WI38 (cell line): ENCODE results near the gene GPX1.
"Not testable (repeated sequence)": the region's sequence is repeated elsewhere in the genome, so short reads cannot be mapped to it uniquely, and the experiment has no call there.

Source experiments
- H3K4me3 ChIP-seq: 2 replicates; pipeline ENCODE4 v1.5.1; 2011; ENCODE audit warnings: low read depth, mild to moderate bottlenecking, control low read depth, low read length
- TF ChIP-seq, protein P1 (sequence below): IDR thresholded peaks from 2 replicates; pipeline ENCODE4 v1.5.1; 2012; ENCODE audit warnings: low read depth, mild to moderate bottlenecking, control low read depth, low read length

GPX1 gene

DNA sequence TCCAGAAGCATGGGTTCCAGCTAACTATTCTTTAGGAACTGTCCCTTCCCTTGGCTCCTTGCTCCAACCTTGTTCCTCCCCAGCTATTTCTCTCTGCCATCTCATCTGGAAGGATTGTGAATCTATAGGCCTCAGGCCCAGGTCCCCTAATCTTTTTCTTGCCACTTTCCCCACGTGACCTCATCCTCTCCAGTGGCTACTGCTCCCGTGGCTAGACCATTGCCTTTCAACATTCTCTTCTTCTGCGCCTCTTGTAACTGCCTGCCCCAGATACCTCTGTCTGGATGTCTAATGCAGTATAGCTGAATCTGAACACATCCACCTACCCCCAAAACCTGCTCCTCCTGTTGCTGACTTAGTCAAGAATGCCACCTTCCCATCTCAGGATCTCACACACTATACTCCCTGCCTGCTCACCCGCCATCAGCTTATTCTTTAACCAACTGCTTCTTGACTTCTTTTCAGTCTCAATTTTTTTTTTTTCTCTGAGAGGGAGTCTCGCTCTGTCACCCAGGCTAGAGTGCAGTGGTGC, 5.2 kb downstream of the GPX1 start:
- H3K4me3 ChIP-seq, result no peak overlapping the region
- TF ChIP-seq, protein P1, sequence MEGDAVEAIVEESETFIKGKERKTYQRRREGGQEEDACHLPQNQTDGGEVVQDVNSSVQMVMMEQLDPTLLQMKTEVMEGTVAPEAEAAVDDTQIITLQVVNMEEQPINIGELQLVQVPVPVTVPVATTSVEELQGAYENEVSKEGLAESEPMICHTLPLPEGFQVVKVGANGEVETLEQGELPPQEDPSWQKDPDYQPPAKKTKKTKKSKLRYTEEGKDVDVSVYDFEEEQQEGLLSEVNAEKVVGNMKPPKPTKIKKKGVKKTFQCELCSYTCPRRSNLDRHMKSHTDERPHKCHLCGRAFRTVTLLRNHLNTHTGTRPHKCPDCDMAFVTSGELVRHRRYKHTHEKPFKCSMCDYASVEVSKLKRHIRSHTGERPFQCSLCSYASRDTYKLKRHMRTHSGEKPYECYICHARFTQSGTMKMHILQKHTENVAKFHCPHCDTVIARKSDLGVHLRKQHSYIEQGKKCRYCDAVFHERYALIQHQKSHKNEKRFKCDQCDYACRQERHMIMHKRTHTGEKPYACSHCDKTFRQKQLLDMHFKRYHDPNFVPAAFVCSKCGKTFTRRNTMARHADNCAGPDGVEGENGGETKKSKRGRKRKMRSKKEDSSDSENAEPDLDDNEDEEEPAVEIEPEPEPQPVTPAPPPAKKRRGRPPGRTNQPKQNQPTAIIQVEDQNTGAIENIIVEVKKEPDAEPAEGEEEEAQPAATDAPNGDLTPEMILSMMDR, result no peak

DNA sequence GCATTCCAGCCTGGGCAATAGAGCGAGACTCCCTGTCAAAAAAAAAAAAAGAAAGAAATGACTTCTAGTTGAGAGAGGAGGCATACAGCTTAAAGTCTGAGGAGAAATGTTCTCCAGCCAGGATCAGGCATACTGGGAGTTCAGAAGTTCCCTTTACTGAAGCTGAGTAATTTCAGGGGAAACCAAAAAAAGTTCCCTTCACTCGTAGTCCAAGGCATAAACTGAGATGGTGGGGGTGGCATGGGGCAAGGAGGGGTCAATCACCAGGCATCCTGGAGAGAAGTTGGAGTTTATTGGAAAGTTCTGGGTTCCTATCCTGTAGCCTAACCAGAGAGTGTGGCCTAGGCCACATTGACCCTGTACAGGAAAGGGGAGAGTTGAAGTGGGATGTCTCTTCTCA, 5.9 kb downstream of the GPX1 start:
- TF ChIP-seq, protein P1, result no peak
- H3K4me3 ChIP-seq, result no peak overlapping the region

DNA sequence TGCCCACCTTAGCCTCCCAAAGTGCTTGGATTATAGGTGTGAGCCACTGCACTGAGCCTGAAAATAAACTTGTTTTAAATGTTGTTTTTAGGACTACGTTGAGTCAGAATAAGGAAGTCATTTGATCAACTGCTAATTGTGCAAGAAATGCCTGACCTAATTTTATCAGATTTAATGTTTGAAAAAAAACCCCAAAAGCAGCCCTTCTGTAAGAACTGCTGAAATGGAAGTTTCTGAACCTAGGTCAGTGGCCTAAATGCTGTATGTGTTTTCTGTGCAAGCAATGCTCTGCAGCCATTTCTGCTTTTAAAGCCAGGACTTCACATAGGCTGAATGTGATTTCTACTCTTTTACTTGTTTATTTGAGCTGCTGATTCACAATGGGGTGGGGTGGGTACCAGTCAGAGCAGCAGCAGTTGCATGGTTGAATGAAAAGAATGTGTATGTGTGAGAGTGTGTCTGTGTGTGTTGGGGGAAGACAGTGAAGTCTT, 6.6 kb downstream of the GPX1 start:
- TF ChIP-seq, protein P1, result no peak
- no peak overlapping the region for H3K4me3 ChIP-seq

DNA sequence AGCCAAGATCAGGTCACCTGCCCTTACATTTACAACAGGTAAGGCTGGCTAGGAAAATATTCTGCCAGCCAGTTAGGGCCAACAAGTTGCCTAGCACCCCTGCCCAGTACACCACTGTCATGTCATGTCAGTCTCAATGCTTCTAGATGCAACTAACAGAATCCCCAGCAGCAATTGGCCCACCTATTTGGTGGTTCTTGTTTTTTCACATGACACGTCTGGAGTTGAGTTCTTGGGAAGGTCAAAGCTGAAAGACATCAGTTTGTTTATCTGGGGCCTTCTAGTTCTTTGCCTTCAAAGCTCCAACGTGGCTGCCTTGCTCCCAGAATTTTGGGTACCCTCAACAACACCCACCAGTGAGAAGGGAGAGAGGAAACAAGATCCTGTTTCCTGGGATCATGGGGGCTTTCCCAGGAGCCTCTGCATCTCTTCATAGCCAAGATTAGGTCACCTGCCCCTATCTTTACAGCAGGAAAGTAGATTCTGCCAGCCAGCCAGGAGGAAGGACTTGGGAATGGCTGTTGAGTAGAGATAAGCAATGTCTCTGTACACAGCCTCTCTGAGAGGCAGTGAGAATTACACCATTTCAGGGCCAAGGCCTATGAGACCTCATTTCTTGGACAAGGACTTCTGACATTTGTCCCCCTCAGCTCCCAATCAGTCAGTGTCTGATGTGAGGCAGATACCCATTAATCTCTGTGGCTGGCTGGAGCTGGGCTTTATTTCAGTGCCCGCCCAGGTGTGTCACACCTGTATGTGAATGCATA, 8.6 kb downstream of the GPX1 start:
- H3K4me3 ChIP-seq, result no peak overlapping the region

DNA sequence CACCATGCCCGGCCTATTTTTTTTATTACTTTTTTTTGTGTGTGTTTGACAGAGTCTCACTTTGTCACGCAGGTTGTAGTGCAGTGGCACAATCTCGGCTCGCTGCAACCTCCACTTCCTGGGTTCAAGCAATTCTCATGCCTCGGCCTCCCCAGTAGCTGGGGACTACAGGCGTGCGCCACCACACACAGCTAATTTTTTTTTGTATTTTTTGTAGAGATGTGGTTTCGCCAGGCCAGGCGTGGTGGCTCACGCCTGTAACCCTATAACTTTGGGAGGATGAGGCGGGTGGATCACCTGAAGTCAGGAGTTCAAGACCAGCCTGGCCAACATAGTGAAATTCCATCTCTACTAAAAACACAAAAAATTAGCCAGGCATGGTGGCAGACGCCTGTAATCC, 9.8 kb downstream of the GPX1 start:
- not testable (repeated sequence) for H3K4me3 ChIP-seq

More for the DNA sequence above, 8.6 kb downstream of the GPX1 start:
- TF ChIP-seq, protein P1, result no peak

DNA sequence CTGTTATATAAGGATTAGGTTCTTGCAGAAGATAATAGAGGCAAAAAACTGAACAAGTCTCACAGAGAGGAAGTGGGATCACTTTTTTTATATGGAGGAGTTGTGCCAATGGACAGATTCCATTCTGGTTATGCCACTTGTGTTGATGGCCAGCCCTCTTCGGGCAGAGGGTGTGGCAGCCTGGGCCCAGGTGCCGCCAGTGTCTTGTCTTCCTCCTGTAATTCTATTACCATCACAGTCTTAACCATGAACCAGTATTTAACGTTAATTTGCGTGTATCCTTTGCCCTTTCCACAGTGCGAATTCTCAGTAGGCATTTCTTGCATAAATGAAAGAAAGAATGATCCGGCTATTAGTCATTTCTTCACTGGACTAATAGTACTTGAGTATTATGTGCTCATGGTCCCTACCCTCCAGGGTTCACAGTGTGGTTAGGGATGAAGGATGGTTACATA, 11.3 kb downstream of the GPX1 start:
- H3K4me3 ChIP-seq, result no peak overlapping the region
- TF ChIP-seq, protein P1, result no peak

DNA sequence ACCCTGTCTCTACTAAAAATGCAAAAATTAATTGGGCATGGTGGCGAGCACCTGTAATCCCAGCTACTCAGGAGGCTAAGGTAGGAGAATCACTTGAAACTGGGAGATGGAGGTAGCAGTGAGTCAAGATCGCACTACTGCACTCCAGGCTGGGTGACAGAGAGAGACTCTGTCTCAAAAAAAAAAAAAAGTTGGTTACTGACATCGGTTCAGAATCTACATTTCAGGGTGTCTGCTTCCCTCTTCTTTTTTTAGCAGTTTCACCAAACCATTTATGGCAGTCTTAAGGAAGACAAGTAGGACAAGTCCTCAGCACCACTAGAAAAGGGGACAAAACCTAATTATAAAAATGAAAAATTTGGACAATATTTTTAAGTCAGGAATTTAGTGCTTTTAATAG, 15.0 kb downstream of the GPX1 start:
- TF ChIP-seq, protein P1, result no peak
- H3K4me3 ChIP-seq, result no peak overlapping the region
